Fibroblast of upper back skin (primary cell): ENCODE data around the gene DDIT3.
A peak's percentile ranks its signal among the peaks of the same experiment; 100 is the strongest.
"Not testable (repeated sequence)": the region's sequence is repeated elsewhere in the genome, so short reads cannot be mapped to it uniquely, and the experiment has no call there.

Source experiments
- DNase-seq: peaks from one replicate; pipeline ENCODE4 v3.0.0-alpha.2; 2013

DDIT3 gene

DNA sequence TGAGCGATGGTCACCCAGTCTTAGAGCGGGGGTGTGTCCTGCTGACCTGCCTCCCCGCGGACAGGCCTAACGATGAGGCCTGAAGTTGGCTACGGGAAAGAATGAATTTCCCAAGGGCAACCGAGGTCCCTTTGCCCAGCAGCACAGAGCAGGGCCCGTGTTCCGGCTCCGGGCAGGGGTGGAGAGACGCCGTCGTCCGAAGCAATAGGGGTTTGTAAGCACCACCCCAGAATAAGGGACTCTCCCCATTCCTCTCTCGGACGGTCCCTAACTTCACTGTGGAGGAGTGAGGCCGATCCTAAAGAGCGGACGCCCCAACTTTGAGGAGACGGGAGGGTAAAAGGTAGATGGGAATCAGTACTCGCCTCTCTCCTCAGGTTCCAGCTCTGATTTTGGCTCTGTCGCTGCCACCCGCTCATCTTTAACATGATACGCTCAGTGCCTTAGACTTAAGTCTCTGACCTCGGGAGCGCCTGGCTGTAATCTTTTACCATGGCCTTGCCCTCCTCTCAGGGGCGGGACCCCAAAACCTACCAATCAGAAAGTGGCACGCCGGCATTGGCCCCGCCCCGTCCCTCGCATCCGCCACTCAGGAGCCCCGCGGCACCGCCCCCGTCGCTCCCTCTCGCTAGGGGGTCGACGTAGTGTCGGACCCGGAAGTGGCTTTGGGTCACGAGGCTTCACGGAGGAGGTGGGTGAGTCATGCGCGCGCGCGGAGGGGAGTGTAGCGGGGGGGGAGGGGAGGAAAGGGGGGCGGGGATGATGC, at the start of gene DDIT3:
TSS of gene DDIT3 (minus strand) at position 462 of the 766 bp plus-strand sequence. CDS start 3,108 bp downstream, outside the sequence.
- DNase-seq: peak; percentile 99

- DNase-seq: no peak
Observed at GRCh38 chr12:57569858-57570257, 49.5 kb upstream of the DDIT3 start.

- DNase-seq: no peak
Observed at GRCh38 chr12:57568838-57569237, 48.5 kb upstream of the DDIT3 start.

- DNase-seq: no peak
Observed at GRCh38 chr12:57564178-57564740, 43.9 kb upstream of the DDIT3 start.

- DNase-seq: no peak
Observed at GRCh38 chr12:57563358-57563757, 43.0 kb upstream of the DDIT3 start.

- not testable (repeated sequence) for DNase-seq
Observed at GRCh38 chr12:57561117-57561516, 40.8 kb upstream of the DDIT3 start.

GRCh38 chr12:57560516-57560915, 40.2 kb upstream of the DDIT3 start:
- DNase-seq: no peak

DNA sequence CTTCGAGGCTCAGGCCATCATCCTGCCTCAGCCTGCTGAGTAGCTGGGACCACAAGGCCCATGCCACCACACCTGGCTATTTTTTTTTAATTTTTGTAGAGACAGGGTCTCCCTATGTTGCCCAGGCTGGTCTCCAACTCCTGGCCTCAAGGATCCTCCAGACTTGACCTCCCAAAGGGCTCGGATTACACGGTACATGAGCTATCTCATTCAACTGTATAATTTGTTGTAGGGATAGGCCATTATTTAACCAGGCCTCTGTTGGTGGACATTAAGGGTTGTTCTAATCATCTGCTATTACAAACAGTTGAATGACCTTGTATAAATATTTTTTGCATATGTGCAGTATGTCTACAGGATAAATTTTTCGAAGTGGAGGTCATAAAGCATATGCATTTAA, 38.5 kb upstream of the DDIT3 start:
- DNase-seq: no peak

- no peak for DNase-seq
Observed at GRCh38 chr12:57554897-57555296, 34.6 kb upstream of the DDIT3 start.

DNA sequence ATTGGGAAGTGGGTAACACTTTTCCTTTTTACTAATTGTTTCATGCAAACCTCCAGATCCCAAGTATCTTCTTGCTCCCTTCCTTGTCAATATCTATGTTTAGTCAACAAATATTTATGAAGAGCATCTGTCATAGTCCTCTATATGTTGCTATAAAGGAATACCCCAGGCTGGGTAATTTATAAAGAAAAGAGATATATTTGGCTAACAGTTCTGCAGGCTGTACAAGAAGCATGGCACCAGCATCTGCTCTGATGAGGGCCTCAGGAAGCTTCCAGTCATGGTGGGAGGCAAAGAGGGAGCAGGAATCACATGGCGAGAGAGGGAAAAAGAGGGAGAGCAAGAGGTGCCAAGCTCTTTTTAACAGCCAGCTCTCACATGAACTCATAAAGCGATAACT, 34.1 kb upstream of the DDIT3 start:
- DNase-seq: no peak

GRCh38 chr12:57553343-57554202, 33.3 kb upstream of the DDIT3 start:
- DNase-seq: no peak

GRCh38 chr12:57552835-57553313, 32.6 kb upstream of the DDIT3 start:
- DNase-seq: peak; percentile 56

DNA sequence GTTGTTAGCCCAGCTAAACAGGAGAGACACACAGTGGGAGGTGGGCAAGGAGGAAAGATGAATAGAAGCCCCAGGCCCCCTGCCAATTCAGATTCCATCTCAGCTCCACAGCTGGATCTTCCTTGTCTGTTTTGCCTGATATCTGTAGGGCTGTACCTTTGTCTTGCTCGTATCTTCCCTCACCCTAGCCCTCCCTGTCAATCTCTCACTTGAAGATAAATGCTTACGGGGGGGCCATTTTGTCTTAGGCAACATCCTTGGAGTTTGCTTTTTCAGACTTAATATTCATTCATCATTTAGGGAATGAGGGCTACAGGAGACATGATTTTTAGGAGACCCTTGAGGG, 32.0 kb upstream of the DDIT3 start:
- no peak for DNase-seq

GRCh38 chr12:57551637-57552305, 31.5 kb upstream of the DDIT3 start:
- no peak for DNase-seq

DNA sequence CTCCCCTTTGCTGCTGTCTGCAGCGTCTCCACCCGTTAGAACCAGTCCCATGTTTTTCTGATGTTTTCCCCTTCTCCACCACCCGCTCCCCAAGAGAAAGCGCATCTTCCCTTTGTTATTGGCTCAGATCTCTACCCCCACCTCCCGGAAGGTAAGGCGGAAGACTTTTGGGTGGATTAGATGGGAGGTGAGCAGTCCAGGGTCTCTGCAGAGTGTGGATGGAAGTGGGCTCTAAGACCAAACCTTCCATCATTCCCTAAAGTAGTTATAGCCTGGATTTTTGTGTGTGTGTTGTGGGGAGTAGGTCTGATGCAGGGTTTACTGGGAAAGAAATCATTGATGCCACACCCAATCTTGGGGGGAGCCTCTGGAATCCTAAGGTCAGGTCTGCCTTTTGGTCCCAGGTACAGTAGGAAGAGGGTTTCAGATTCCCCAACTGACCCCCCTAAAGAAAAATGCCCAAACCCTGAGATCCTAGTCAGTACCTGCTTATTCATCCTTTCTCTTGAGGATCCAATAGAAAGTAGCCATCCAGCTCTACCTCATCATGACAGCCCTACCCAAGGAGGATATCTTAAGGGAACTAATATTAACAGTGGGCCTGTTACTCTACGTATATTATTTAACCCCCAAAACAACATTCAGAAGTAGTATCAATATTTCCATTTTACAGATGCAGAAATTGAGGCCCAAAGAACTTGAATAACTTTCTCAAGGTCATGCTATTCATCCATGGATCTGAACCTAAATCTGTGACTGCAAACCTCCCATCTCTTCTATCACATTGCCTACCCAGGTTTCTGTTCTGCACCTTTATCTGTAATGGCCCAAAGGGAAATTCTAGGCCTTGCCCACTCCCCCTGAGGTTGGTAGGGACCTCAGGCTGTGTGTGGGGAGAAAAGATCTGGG, 30.6 kb upstream of the DDIT3 start:
- DNase-seq: no peak

DNA sequence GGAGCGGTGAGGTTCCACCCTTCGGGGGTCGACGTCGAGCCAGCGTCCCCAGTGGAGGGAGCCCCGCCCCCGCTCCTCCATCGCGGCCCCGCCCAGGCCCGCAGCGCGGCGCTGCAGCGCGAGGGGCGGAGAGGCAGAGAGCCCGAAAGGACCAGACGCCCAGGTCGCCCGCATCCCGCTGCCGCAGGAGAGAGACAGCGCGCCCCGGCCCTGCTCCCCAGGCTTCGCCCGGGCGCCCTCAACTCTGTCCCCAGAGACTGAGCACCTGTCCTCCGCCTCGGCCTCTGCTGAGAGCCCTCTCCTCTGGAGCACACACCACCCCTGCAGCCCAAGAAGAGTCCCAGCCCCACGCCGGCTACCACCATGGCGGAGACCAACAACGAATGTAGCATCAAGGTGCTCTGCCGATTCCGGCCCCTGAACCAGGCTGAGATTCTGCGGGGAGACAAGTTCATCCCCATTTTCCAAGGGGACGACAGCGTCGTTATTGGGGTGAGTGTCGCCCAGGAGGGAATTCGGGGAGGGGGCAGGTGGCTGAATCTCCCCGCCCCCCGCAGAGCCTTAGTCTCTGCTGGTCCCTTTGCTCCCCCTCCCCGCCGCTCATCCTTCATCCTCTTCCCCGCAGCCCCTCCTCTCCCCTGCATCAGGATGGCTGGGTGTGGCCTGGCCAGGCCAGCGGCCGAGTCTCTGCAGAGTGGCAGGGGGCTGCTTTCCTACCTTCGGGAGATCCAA, 29.8 kb upstream of the DDIT3 start, which contains the start of gene KIF5A:
TSS of gene KIF5A (plus strand) at position 136 of the 732 bp plus-strand sequence. CDS start at position 364, 228 bp downstream.
- DNase-seq: no peak

GRCh38 chr12:57549203-57549908, 29.0 kb upstream of the DDIT3 start:
- no peak for DNase-seq

DNA sequence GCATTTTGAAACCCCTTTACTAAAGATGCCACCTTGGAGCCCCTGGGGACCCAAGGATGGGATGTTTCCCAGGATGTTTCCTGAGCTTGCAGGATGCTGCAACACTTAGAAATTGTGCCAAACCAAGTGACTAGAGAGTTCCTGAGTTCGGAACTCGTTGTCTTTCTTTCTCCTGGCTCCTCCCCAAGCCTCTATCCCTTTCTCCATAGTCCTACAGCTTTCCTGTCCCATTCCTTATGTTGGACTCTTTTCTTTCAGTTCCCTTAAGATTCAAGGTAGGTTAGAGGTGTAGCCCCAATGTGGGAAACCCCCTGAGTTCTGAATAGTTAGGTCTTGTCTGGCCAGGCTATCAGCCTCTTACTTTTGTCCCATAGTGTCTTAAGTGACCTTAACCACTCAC, 28.2 kb upstream of the DDIT3 start:
- no peak for DNase-seq

DNA sequence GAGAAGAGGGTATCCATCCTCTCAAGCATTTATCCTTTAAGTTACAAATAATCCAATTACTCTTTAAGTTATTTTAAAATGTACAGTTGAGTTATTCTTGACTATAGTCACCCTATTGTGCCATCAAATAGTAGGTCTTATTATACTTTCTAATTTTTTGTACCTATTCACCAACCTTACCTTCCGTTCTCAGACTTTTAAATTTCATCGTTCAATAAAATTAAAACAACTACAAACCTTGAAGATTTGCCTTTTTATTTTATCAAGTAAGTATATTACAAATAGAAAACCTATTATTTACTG, 27.6 kb upstream of the DDIT3 start:
- DNase-seq: no peak

- DNase-seq: no peak
Observed at GRCh38 chr12:57547288-57548012, 27.1 kb upstream of the DDIT3 start.
